ENCODE data around the gene UVRAG. TPM values are rescaled to one million over a fixed set of nuclear protein-coding genes. Genes with fewer than 3 reads are reported as not detected.

The UVRAG gene
- total RNA-seq, 4 donors from 2014 or later, result 27.1 to 35.9 (median 31.0) TPM

- H3K27ac ChIP-seq, result no peak overlapping the region
- TF ChIP-seq CTCF (IDR thresholded peaks at IDR 0.05), result no peak
- no peak for TF ChIP-seq POLR2A (IDR thresholded peaks at IDR 0.05)
- no peak overlapping the region for H3K4me3 ChIP-seq (replicated peaks in 1 of 3)
- WGBS, 2 donors, result 96 to 97% methylated on average over 1 of the region's 1 CpG
- H3K4me1 ChIP-seq, result no peaks in the 10 kb centered on the region
- intact Hi-C loops (cut with DNase I), result no loop called here
- no peaks in the 10 kb centered on the region for H3K9me3 ChIP-seq
- DNase-seq, result no peak
- no peaks in the 10 kb centered on the region for H3K36me3 ChIP-seq
- no peaks in the 10 kb centered on the region for H3K27me3 ChIP-seq
Measured at GRCh38 chr11:76047231-76047630, 232.2 kb downstream of the UVRAG start.

- no peak for TF ChIP-seq POLR2A (IDR thresholded peaks at IDR 0.05)
- no peak for TF ChIP-seq CTCF (IDR thresholded peaks at IDR 0.05)
- Histone ChIP-seq H3K36me3 (no peaks in the 10 kb centered on the region), H3K27ac (no peak overlapping the region), H3K27me3 (no peaks in the 10 kb centered on the region), H3K9me3 (no peaks in the 10 kb centered on the region), H3K4me3 (replicated peaks in 1 of 3) (no peak overlapping the region), H3K4me1 (no peaks in the 10 kb centered on the region)
- intact Hi-C loops (cut with DNase I), result no loop called here
- no peak for DNase-seq
Measured at GRCh38 chr11:76047766-76048165, 232.8 kb downstream of the UVRAG start.

GRCh38 chr11:76048763-76049162 lies 233.8 kb downstream of the UVRAG start:
- Histone ChIP-seq H3K27ac (no peak overlapping the region), H3K27me3 (no peaks in the 10 kb centered on the region), H3K36me3 (no peaks in the 10 kb centered on the region), H3K4me3 (replicated peaks in 1 of 3) (no peak overlapping the region), H3K9me3 (no peaks in the 10 kb centered on the region), H3K4me1 (no peaks in the 10 kb centered on the region)
- DNase-seq, result peak in 1 of 2 donors; percentile 34
- WGBS, 2 donors, result 95 to 99% methylated on average over 5 of the region's 5 CpGs
- intact Hi-C loops (cut with DNase I), result no loop called here
- TF ChIP-seq CTCF (IDR thresholded peaks at IDR 0.05) (no peak), POLR2A (IDR thresholded peaks at IDR 0.05) (no peak)

GRCh38 chr11:76049511-76049910 lies 234.5 kb downstream of the UVRAG start:
- no peaks in the 10 kb centered on the region for H3K9me3 ChIP-seq
- intact Hi-C loops (cut with DNase I), result no loop called here
- H3K27ac ChIP-seq, result no peak overlapping the region
- no peaks in the 10 kb centered on the region for H3K36me3 ChIP-seq
- WGBS, 2 donors, result 84 to 85% methylated on average over 3 of the region's 3 CpGs
- no peak overlapping the region for H3K4me3 ChIP-seq (replicated peaks in 1 of 3)
- TF ChIP-seq POLR2A (IDR thresholded peaks at IDR 0.05) (no peak), CTCF (IDR thresholded peaks at IDR 0.05) (no peak)
- no peak for DNase-seq
- no peaks in the 10 kb centered on the region for H3K4me1 ChIP-seq
- H3K27me3 ChIP-seq, result no peaks in the 10 kb centered on the region

GRCh38 chr11:76051937-76052336 lies 236.9 kb downstream of the UVRAG start:
- TF ChIP-seq POLR2A (IDR thresholded peaks at IDR 0.05), result no peak
- no peak for TF ChIP-seq CTCF (IDR thresholded peaks at IDR 0.05)

More at GRCh38 chr11:76051937-76052336, 236.9 kb downstream of the UVRAG start:
- H3K4me3 ChIP-seq (replicated peaks in 1 of 3), result no peak overlapping the region
- no peaks in the 10 kb centered on the region for H3K27me3 ChIP-seq
- DNase-seq, result no peak
- 93 to 100% methylated on average over 2 of the region's 2 CpGs for WGBS, 2 donors
- no peaks in the 10 kb centered on the region for H3K9me3 ChIP-seq
- intact Hi-C loops (cut with DNase I), result no loop called here
- no peaks in the 10 kb centered on the region for H3K36me3 ChIP-seq
- no peak overlapping the region for H3K27ac ChIP-seq
- H3K4me1 ChIP-seq, result no peaks in the 10 kb centered on the region
